GM19467 (cell line): ENCODE measurements around the gene ADA.

Source experiments
- ATAC-seq: cut with Tn5 transposase; IDR thresholded peaks from one replicate; pipeline ENCODE4 v1.9.1; 2021; ENCODE audit warnings: mild to moderate bottlenecking, moderate library complexity; ENCODE audit not compliant: unreplicated experiment

ADA gene

GRCh38 chr20:44582311-44583025 is 69.0 kb downstream of the ADA start, which contains the start of gene PKIG:
Gene PKIG, plus strand, starts transcription at chr20:44582579. Its CDS starts 31,978 bp downstream, at chr20:44614557.
- no peak for ATAC-seq

- ATAC-seq = no peak
Observed at GRCh38 chr20:44581515-44581914, 70.0 kb downstream of the ADA start.

GRCh38 chr20:44580581-44581268 is 70.8 kb downstream of the ADA start:
- no peak for ATAC-seq

- ATAC-seq = no peak
Observed at GRCh38 chr20:44579313-44580081, 72.0 kb downstream of the ADA start.

GRCh38 chr20:44576297-44576696 is 75.2 kb downstream of the ADA start:
- no peak for ATAC-seq

GRCh38 chr20:44574372-44574771 is 77.1 kb downstream of the ADA start:
- ATAC-seq = no peak

GRCh38 chr20:44573501-44573869 is 78.0 kb downstream of the ADA start:
- ATAC-seq = no peak

- ATAC-seq = no peak
Observed at GRCh38 chr20:44572551-44573500, 78.7 kb downstream of the ADA start.

GRCh38 chr20:44571362-44571988 is 80.0 kb downstream of the ADA start:
- ATAC-seq = no peak

- ATAC-seq = no peak
Observed at GRCh38 chr20:44570367-44570766, 81.1 kb downstream of the ADA start.
